Right cardiac atrium (tissue), 5 donors: Measurements from ENCODE around the gene NKX1-2. TPM values are rescaled to one million over a fixed set of nuclear protein-coding genes. Genes with fewer than 3 reads are reported as not detected.

ENCODE experiments used
- ATAC-seq, 2 donors: fragments of 200-7000 bp; cut with Tn5 transposase; one replicate each; pipeline versions ENCODE4 v1.8.0 to v1.9.1; 2020; ENCODE audit warnings: moderate library complexity in 2 of 2, mild to moderate bottlenecking in 1 of 2
- DNase-seq, 3 donors: peaks; one replicate each; pipeline ENCODE4 v3.0.0-alpha.2; 2020
- H3K27ac ChIP-seq: one replicate; pipeline ENCODE4 v1.5.1; 2013; ENCODE audit warnings: mild to moderate bottlenecking, low read length, control low read depth, moderate library complexity
- H3K27me3 ChIP-seq: one replicate; pipeline ENCODE4 v1.6.1; 2013; ENCODE audit not compliant: control insufficient read depth, insufficient read depth
- H3K4me1 ChIP-seq: one replicate; pipeline ENCODE4 v1.6.1; 2013; ENCODE audit warnings: low read length; ENCODE audit not compliant: control insufficient read depth, insufficient read depth
- H3K4me3 ChIP-seq: one replicate; pipeline ENCODE4 v1.5.1; 2013; ENCODE audit warnings: low read length, control low read depth
- H3K9me3 ChIP-seq: one replicate; pipeline ENCODE4 v1.6.1; 2013; ENCODE audit warnings: low read length; ENCODE audit not compliant: control insufficient read depth
- whole genome bisulfite sequencing: extraction: QIAGEN DNeasy Blood & Tissue Kit; methylation state at CpG from one replicate; pipeline ENCODE4 v1.1.7; 2013; 5-methylcytosine and 5-hydroxymethylcytosine counted together
- intact Hi-C, 4 donors: fragments of 100-400 bp; cut with DNase I; formaldehyde crosslinking; loops; one replicate each; pipeline versions ENCODE4 v1.11.0 to v1.14.0; 2022 to 2023
- polyA plus RNA-seq: library from polyadenylated mRNA; stranded (reverse); fragments of 200-250 nt; gene quantifications from one replicate; pipeline ENCODE4 v1.2.3, GENCODE V29; 2013
- total RNA-seq, 4 donors: library from RNA; stranded (reverse); fragmentation: NEBNext Ultra II Directional; extraction: Animal tissue kit (Norgen Biotek cat#: 25700); gene quantifications; one replicate each; pipeline ENCODE4 v1.2.1, GENCODE V29; 2021
- donor health status: healthy with polysubstance abuse.
- donor health status: DM: no; HTN: yes; CAD: no.
- donor health status: DM: no; HTN: no; CAD: no.
- donor health status: DM: no; HTN: yes; CAD: no; lungs with severe emphysema.
- donor health status: DM: yes; HTN: yes; CAD: no.

NKX1-2 gene
- total and polyA plus RNA-seq, 5 donors, result not detected

DNA sequence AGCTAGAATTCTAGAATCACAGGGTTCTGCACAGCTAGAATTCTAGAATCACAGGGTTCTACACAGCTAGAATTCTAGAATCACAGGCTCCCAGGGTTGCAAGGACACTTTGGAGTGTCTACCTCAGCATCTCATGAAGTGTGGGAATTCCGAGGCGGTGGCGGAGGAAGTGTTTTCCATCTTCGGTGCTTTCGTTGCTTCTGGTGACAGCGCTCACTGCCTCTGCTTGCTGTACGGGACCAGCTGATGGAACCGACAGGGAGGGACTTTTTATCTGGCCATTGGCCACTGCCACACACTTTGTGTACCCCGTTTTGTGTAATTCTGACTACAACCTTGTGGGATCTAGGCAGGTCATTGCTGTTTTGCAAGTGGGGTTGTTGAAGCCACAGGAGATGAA is 41.3 kb upstream of the NKX1-2 start:
- DNase-seq (no peak), ATAC-seq (no peak)
- H3K27ac ChIP-seq, result no peak overlapping the region

DNA sequence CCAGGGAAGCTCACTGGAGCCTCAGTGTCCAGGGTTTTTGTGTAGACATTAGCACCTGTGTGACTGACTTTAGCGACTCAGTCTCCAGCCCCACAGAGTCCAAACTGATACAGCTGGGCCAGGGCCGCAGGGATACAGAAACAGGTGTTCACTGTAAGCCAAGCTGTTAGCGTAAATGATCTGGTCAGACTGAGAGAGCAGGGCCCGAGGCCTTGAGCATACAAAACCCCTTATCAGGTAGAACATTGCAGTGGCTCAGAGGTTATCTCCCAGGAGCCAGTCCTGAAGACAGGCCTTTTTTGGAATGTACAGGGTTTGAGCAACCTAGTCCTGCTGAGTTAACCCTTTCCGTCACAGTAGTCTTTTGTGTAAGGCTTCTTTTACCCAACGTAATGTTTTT is 36.8 kb upstream of the NKX1-2 start:
- H3K27me3 ChIP-seq, result no peaks in the 10 kb centered on the region
- H3K9me3 ChIP-seq, result no peaks in the 10 kb centered on the region
- H3K4me1 ChIP-seq, result no peaks in the 10 kb centered on the region
- DNase-seq (no peak), ATAC-seq (no peak)
- WGBS, result 88% methylated on average over 6 of the region's 6 CpGs
- no peak overlapping the region for H3K27ac ChIP-seq
- intact Hi-C loops, result no loop called here
- H3K4me3 ChIP-seq, result no peak overlapping the region

More for the DNA sequence above, 41.3 kb upstream of the NKX1-2 start:
- WGBS, result 97% methylated on average over 9 of the region's 9 CpGs
- H3K4me3 ChIP-seq, result no peak overlapping the region
- intact Hi-C loops, result no loop called here
- no peaks in the 10 kb centered on the region for H3K4me1 ChIP-seq
- no peaks in the 10 kb centered on the region for H3K27me3 ChIP-seq
- no peaks in the 10 kb centered on the region for H3K9me3 ChIP-seq

- DNase-seq, result no peak
- Histone ChIP-seq H3K4me3 (no peak overlapping the region), H3K4me1 (no peaks in the 10 kb centered on the region), H3K27ac (no peak overlapping the region), H3K9me3 (no peaks in the 10 kb centered on the region), H3K27me3 (no peaks in the 10 kb centered on the region)
- ATAC-seq, result no peak
- 83% methylated on average over 2 of the region's 2 CpGs for WGBS
- intact Hi-C loops, result no loop called here
These were observed 34.8 kb upstream of the NKX1-2 start for GRCh38 chr10:124484661-124485060.

GRCh38 chr10:124484031-124484430 is 34.2 kb upstream of the NKX1-2 start:
- ATAC-seq (no peak), DNase-seq (no peak)
- Histone ChIP-seq H3K27ac (no peak overlapping the region), H3K9me3 (no peaks in the 10 kb centered on the region), H3K4me3 (no peak overlapping the region), H3K27me3 (no peaks in the 10 kb centered on the region), H3K4me1 (no peaks in the 10 kb centered on the region)
- WGBS, result 95% methylated on average over 17 of the region's 17 CpGs
- intact Hi-C loops, result no loop called here

- DNase-seq (no peak), ATAC-seq (no peak)
- Histone ChIP-seq H3K4me3 (no peak overlapping the region), H3K9me3 (no peaks in the 10 kb centered on the region), H3K27ac (no peak overlapping the region), H3K4me1 (peaks cover 2% of the 10 kb centered on the region), H3K27me3 (no peaks in the 10 kb centered on the region)
- 84% methylated on average over 12 of the region's 12 CpGs for WGBS
- intact Hi-C loops, result no loop called here
These were observed 33.0 kb upstream of the NKX1-2 start for GRCh38 chr10:124482876-124483275.

- no peak for ATAC-seq
- no peaks in the 10 kb centered on the region for H3K9me3 ChIP-seq
- WGBS, result 87% methylated on average over 10 of the region's 10 CpGs
- peaks cover 3% of the 10 kb centered on the region for H3K4me1 ChIP-seq
- DNase-seq, result no peak
- no peak overlapping the region for H3K4me3 ChIP-seq
- H3K27ac ChIP-seq, result no peak overlapping the region
- no peaks in the 10 kb centered on the region for H3K27me3 ChIP-seq
- intact Hi-C loops, result no loop called here
These were observed 32.5 kb upstream of the NKX1-2 start for GRCh38 chr10:124482236-124482800.

DNA sequence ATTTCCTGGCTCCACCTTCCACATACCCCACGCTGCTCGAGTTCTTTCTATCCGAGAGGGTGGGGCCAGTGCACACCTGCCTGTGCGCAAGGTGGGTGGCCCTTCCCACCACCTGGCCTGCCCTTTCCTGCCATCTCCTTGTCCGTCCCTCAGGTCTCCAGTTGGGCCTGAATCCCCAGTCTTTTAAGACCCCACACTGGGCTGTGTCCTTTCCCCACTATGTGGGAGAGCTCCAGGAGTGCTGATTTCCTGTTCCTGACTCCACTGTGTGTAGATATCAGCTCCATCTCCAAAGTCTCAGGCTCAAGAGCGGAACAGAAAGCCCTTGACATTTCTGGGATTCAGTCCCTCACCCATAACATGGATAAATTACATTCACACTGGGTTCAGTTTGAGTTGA is 31.9 kb upstream of the NKX1-2 start:
- H3K27me3 ChIP-seq, result no peaks in the 10 kb centered on the region
- peaks cover 3% of the 10 kb centered on the region for H3K4me1 ChIP-seq
- ATAC-seq (no peak), DNase-seq (no peak)
- no peak overlapping the region for H3K27ac ChIP-seq
- intact Hi-C loops, result no loop called here
- no peaks in the 10 kb centered on the region for H3K9me3 ChIP-seq
- H3K4me3 ChIP-seq, result no peak overlapping the region
- 83% methylated on average over 6 of the region's 6 CpGs for WGBS

GRCh38 chr10:124480860-124481259 is 31.0 kb upstream of the NKX1-2 start:
- Histone ChIP-seq H3K27me3 (no peaks in the 10 kb centered on the region), H3K27ac (no peak overlapping the region), H3K4me1 (peaks cover 3% of the 10 kb centered on the region), H3K9me3 (no peaks in the 10 kb centered on the region), H3K4me3 (no peak overlapping the region)
- ATAC-seq, result no peak
- intact Hi-C loops, result no loop called here
- WGBS, result 79% methylated on average over 5 of the region's 5 CpGs
- DNase-seq, result no peak

- 93% methylated on average over 14 of the region's 14 CpGs for WGBS
- DNase-seq, result no peak
- H3K4me3 ChIP-seq, result no peak overlapping the region
- intact Hi-C loops, result no loop called here
- no peaks in the 10 kb centered on the region for H3K9me3 ChIP-seq
- no peaks in the 10 kb centered on the region for H3K27me3 ChIP-seq
- H3K4me1 ChIP-seq, result peaks cover 3% of the 10 kb centered on the region
- H3K27ac ChIP-seq, result no peak overlapping the region
- ATAC-seq, result no peak
These were observed 28.7 kb upstream of the NKX1-2 start for GRCh38 chr10:124478515-124478914.

DNA sequence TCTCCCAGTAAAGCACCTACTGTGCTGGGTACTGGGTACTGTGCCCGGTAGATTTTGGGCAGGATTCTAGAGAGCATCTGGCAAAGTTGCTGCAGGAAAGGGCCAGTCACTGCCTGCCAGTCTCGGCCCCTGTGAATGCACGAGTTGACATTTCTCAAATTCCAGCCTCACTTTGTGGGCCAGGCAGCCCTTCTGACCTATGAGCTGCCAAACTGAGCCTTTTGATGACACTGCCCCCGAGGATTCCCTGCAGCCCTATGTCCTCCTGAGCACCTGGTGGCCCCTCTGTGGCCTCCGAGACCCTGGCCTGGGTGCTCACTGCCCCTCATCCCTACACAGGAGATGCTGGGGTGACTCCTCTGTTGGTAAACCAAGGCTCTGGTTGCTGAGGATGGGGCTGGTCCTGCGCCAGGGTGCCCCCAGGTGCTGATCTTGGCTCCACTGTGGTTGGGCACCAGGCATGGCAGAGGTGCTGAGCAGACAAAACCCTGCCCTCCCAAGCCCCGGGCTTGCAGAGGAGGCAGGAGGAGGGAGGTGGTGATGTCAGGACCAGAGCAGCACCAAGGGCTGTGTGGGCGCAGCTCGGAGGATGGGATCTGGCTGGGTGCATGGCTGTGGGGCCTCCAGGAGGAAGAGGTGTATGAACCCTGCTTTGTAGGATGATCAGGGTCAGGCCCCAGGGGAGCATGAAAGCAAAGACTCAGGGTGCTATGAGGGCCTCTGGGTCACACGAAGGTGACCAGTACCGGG is 28.0 kb upstream of the NKX1-2 start:
- no peak for ATAC-seq
- H3K9me3 ChIP-seq, result no peaks in the 10 kb centered on the region
- WGBS, result 69% methylated on average over 11 of the region's 11 CpGs
- H3K27ac ChIP-seq, result no peak overlapping the region
- H3K27me3 ChIP-seq, result no peaks in the 10 kb centered on the region
- intact Hi-C loops, result no loop called here
- H3K4me3 ChIP-seq, result no peak overlapping the region
- DNase-seq, result no peak
- H3K4me1 ChIP-seq, result peaks cover 3% of the 10 kb centered on the region

- DNase-seq, result no peak
- Histone ChIP-seq H3K4me3 (no peak overlapping the region), H3K9me3 (no peaks in the 10 kb centered on the region), H3K27me3 (no peaks in the 10 kb centered on the region), H3K4me1 (peaks cover 3% of the 10 kb centered on the region), H3K27ac (no peak overlapping the region)
- WGBS, result 95% methylated on average over 23 of the region's 23 CpGs
- peak in 1 of 2 donors; percentile 10 for ATAC-seq
- intact Hi-C loops, result no loop called here
These were observed 26.3 kb upstream of the NKX1-2 start for GRCh38 chr10:124476043-124476725.
